ENCODE measurements around the gene OTUD3. TPM values are rescaled to one million over a fixed set of nuclear protein-coding genes. Genes with fewer than 3 reads are reported as not detected.
"Not testable (repeated sequence)": the region's sequence is repeated elsewhere in the genome, so short reads cannot be mapped to it uniquely, and the experiment has no call there.

OTUD3 gene
- total RNA-seq, 4 donors from 2014 or later, result 5.1 to 14.9 (median 6.3) TPM

- Histone ChIP-seq H3K9me3 (no peaks in the 10 kb centered on the region), H3K27me3 (peaks cover 0 to 24% (median 1%) of the 10 kb centered on the region in 4 donors)
Observed at GRCh38 chr1:19879661-19880060, 2.5 kb upstream of the OTUD3 start.

DNA sequence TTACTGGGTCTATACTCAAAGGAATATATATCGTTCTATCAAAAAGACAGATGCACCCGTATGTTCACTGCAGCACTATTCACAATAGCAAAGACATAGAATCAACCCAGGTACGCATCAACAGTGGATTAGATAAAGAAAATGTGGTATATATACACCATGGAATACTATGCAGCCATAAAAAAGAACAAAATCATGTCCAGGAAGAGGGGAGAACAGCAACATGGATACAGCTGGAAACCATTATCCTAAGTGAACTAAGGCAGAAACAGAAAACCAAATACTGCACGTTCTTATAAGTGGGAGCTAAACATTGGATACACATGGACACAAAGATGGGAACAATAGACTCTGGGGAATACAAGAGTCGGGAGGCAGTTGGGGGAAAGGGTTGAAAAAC is 1.4 kb upstream of the OTUD3 start:
- intact Hi-C loops (cut with DNase I); H3K9me3 ChIP-seq; H3K27ac ChIP-seq (replicated peaks in 1 of 4); H3K4me3 ChIP-seq; DNase-seq (ENCODE audit: extremely low spot score); H3K36me3 ChIP-seq: not testable (repeated sequence)
- 83% methylated on average over 5 of the region's 5 CpGs for WGBS
- Histone ChIP-seq H3K27me3 (peaks cover 0 to 12% (median 0%) of the 10 kb centered on the region in 4 donors), H3K4me1 (peaks cover 9 to 34% (median 28%) of the 10 kb centered on the region in 4 donors)

More at GRCh38 chr1:19879661-19880060, 2.5 kb upstream of the OTUD3 start:
- WGBS, result 100% methylated on average over 4 of the region's 4 CpGs
- DNase-seq (ENCODE audit: extremely low spot score), result no peak
- Histone ChIP-seq H3K4me3 (no peak overlapping the region), H3K4me1 (peaks cover 9 to 24% (median 24%) of the 10 kb centered on the region in 4 donors), H3K36me3 (no peaks in the 10 kb centered on the region), H3K27ac (replicated peaks in 1 of 4) (no peak overlapping the region)
- TF ChIP-seq POLR2AphosphoS5 (IDR thresholded peaks at IDR 0.05) (no peak), POLR2A (IDR thresholded peaks at IDR 0.05; ENCODE audit: low read depth) (no peak), EP300 (IDR thresholded peaks at IDR 0.05) (no peak)
- TF ChIP-seq, protein P1, sequence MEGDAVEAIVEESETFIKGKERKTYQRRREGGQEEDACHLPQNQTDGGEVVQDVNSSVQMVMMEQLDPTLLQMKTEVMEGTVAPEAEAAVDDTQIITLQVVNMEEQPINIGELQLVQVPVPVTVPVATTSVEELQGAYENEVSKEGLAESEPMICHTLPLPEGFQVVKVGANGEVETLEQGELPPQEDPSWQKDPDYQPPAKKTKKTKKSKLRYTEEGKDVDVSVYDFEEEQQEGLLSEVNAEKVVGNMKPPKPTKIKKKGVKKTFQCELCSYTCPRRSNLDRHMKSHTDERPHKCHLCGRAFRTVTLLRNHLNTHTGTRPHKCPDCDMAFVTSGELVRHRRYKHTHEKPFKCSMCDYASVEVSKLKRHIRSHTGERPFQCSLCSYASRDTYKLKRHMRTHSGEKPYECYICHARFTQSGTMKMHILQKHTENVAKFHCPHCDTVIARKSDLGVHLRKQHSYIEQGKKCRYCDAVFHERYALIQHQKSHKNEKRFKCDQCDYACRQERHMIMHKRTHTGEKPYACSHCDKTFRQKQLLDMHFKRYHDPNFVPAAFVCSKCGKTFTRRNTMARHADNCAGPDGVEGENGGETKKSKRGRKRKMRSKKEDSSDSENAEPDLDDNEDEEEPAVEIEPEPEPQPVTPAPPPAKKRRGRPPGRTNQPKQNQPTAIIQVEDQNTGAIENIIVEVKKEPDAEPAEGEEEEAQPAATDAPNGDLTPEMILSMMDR (IDR thresholded peaks at IDR 0.05), result no peak
- intact Hi-C loops (cut with DNase I), result no loop called here

GRCh38 chr1:19884312-19884711 is 2.1 kb downstream of the OTUD3 start:
- Histone ChIP-seq H3K9me3 (no peaks in the 10 kb centered on the region), H3K36me3 (no peaks in the 10 kb centered on the region), H3K4me3 (no peak overlapping the region), H3K27me3 (no peaks in the 10 kb centered on the region), H3K27ac (replicated peaks in 1 of 4) (no peak overlapping the region), H3K4me1 (peaks cover 9 to 42% (median 28%) of the 10 kb centered on the region in 4 donors)
- no peak for DNase-seq (ENCODE audit: extremely low spot score)
- WGBS, result 84% methylated on average over 2 of the region's 2 CpGs
- no peak for TF ChIP-seq POLR2A (IDR thresholded peaks at IDR 0.05; ENCODE audit: low read depth)
- intact Hi-C loops (cut with DNase I), result no loop called here

DNA sequence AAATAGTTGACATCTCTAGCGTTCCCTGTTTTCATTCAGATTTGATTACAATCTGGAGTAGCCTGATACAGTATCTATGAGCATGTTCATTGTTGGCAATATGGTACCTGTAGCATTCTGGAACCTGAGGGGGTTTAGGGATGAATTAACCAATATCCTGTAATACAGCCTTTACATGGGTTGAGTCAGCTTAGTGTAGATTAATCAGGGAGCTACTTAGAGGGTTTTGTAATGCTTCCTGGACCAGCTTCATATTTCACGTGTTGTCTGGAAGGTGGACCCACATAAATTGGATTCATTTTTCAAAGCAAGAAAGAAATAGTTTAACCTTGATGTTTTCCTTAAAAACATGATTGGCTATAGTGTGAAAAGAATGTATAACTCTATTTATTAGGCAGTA is 3.6 kb downstream of the OTUD3 start:
- H3K4me3 ChIP-seq, result no peak overlapping the region
- intact Hi-C loops (cut with DNase I), result no loop called here
- 81% methylated on average over 2 of the region's 2 CpGs for WGBS

DNA sequence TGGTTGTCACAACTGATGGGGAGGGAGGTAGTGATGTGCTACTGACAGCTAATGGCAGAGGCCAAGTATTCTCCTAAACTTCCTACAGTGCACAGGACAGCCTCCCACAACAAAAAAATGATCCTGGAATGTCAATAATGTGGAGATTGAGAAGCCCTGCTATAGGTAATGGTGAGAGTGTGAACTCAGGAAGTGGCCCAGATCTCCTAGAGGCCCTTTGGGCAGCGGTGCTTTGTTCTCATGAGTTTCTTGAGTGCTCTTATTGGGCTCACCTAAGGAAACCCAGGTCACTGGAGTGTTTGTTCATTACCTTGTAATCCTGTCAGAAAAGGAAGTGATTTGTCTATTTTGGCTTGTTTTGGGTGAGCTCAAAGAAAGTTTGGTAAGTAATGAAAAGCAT is 5.9 kb downstream of the OTUD3 start:
- Histone ChIP-seq H3K27ac (replicated peaks in 1 of 4) (no peak overlapping the region), H3K36me3 (peaks cover 0 to 29% (median 19%) of the 10 kb centered on the region in 4 donors), H3K9me3 (no peaks in the 10 kb centered on the region), H3K27me3 (no peaks in the 10 kb centered on the region), H3K4me3 (no peak overlapping the region), H3K4me1 (peaks cover 7 to 37% (median 21%) of the 10 kb centered on the region in 4 donors)
- DNase-seq (ENCODE audit: extremely low spot score), result no peak
- TF ChIP-seq POLR2A (IDR thresholded peaks at IDR 0.05; ENCODE audit: low read depth) (no peak), POLR2AphosphoS5 (IDR thresholded peaks at IDR 0.05) (no peak), EP300 (IDR thresholded peaks at IDR 0.05) (no peak)
- TF ChIP-seq, protein P1 (IDR thresholded peaks at IDR 0.05), result no peak
- WGBS, result 95% methylated on average over 1 of the region's 1 CpG
- intact Hi-C loops (cut with DNase I), result no loop called here

More for the DNA sequence above, 3.6 kb downstream of the OTUD3 start:
- DNase-seq (ENCODE audit: extremely low spot score), result no peak
- Histone ChIP-seq H3K9me3 (no peaks in the 10 kb centered on the region), H3K36me3 (peaks cover 0 to 8% (median 3%) of the 10 kb centered on the region in 4 donors), H3K27me3 (no peaks in the 10 kb centered on the region), H3K27ac (replicated peaks in 1 of 4) (no peak overlapping the region), H3K4me1 (peaks cover 9 to 48% (median 30%) of the 10 kb centered on the region in 4 donors)
- TF ChIP-seq POLR2A (IDR thresholded peaks at IDR 0.05; ENCODE audit: low read depth) (no peak), EP300 (IDR thresholded peaks at IDR 0.05) (no peak), POLR2AphosphoS5 (IDR thresholded peaks at IDR 0.05) (no peak)
- TF ChIP-seq, protein P1 (IDR thresholded peaks at IDR 0.05), result no peak

GRCh38 chr1:19889656-19890055 is 7.5 kb downstream of the OTUD3 start:
- TF ChIP-seq POLR2A (IDR thresholded peaks at IDR 0.05; ENCODE audit: low read depth) (no peak), POLR2AphosphoS5 (IDR thresholded peaks at IDR 0.05) (no peak), EP300 (IDR thresholded peaks at IDR 0.05) (no peak)
- TF ChIP-seq, protein P1 (IDR thresholded peaks at IDR 0.05), result no peak
- no peak for DNase-seq (ENCODE audit: extremely low spot score)
- Histone ChIP-seq H3K36me3 (peaks cover 0 to 44% (median 34%) of the 10 kb centered on the region in 4 donors), H3K27me3 (no peaks in the 10 kb centered on the region), H3K27ac (replicated peaks in 1 of 4) (no peak overlapping the region), H3K4me1 (peaks cover 0 to 38% (median 15%) of the 10 kb centered on the region in 4 donors), H3K4me3 (no peak overlapping the region), H3K9me3 (no peaks in the 10 kb centered on the region)
- intact Hi-C loops (cut with DNase I), result no loop called here
